HCT116 (cell line): Measurements from ENCODE around the gene ZNHIT2.

Experiments used
- EZH2 ChIP-seq: fragments of 200-600 bp; sonication (generic); IDR thresholded peaks from 2 replicates; pipeline ENCODE4 v1.6.1; 2017; ENCODE audit warnings: antibody characterized with exemption, mixed run types
- POLR2AphosphoS5 ChIP-seq: IDR thresholded peaks from 2 replicates; pipeline ENCODE4 v1.6.1; 2011; ENCODE audit warnings: mild to moderate bottlenecking, low read depth, low read length, moderate library complexity
- RAD21 ChIP-seq: IDR thresholded peaks from 2 replicates; pipeline ENCODE4 v1.6.1; 2012; ENCODE audit warnings: low read depth, mild to moderate bottlenecking
- TF ChIP-seq, protein P1 (sequence below), 3 experiments: fragments of 200-600 bp in 1 of 3; sonication (generic) in 1 of 3; IDR thresholded peaks in 2 of 3; conservative IDR thresholded peaks in 1 of 3; 2 replicates each; pipeline ENCODE4 v1.5.1; 2012 to 2017; ENCODE audit warnings: low read depth in 2 of 3, low read length in 2 of 3, antibody characterized with exemption in 1 of 3, borderline replicate concordance in 1 of 3, control low read depth in 1 of 3, mild to moderate bottlenecking in 1 of 3, mixed read lengths in 1 of 3, mixed run types in 1 of 3, moderate library complexity in 1 of 3; ENCODE audit not compliant: insufficient read depth in 1 of 3
- TF ChIP-seq, protein P2 (sequence below): IDR thresholded peaks from 2 replicates; pipeline ENCODE4 v1.6.1; 2012; ENCODE audit warnings: low read depth

DNA sequence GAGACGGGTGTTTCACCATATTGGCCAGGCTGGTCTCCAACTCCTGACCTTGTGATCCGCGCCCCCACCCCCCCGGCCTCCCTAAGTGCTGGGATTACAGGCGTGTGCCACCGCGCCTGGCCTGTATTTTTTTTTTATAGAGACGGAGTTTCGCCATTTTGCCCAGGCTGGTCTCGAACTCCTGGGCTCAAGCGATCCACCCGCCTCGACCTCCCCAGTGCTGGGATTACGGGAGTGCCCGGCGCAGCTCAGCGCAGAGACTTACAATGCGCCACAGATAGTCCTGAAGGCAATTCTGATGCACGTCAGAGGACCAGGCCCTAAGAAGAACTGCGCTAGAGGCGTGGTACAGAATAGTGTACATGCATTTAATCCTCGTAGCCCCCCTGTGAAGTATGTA, 22.1 kb downstream of the ZNHIT2 start:
- TF ChIP-seq, protein P1, sequence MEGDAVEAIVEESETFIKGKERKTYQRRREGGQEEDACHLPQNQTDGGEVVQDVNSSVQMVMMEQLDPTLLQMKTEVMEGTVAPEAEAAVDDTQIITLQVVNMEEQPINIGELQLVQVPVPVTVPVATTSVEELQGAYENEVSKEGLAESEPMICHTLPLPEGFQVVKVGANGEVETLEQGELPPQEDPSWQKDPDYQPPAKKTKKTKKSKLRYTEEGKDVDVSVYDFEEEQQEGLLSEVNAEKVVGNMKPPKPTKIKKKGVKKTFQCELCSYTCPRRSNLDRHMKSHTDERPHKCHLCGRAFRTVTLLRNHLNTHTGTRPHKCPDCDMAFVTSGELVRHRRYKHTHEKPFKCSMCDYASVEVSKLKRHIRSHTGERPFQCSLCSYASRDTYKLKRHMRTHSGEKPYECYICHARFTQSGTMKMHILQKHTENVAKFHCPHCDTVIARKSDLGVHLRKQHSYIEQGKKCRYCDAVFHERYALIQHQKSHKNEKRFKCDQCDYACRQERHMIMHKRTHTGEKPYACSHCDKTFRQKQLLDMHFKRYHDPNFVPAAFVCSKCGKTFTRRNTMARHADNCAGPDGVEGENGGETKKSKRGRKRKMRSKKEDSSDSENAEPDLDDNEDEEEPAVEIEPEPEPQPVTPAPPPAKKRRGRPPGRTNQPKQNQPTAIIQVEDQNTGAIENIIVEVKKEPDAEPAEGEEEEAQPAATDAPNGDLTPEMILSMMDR (IDR thresholded peaks at IDR 0.05 in 2 of 3, conservative IDR thresholded peaks at IDR 0.05 in 1 of 3; ENCODE audit: borderline replicate concordance in 1 of 3, insufficient read depth in 1 of 3, low read depth in 2 of 3, low read length in 2 of 3): no peak
- TF ChIP-seq, protein P2, sequence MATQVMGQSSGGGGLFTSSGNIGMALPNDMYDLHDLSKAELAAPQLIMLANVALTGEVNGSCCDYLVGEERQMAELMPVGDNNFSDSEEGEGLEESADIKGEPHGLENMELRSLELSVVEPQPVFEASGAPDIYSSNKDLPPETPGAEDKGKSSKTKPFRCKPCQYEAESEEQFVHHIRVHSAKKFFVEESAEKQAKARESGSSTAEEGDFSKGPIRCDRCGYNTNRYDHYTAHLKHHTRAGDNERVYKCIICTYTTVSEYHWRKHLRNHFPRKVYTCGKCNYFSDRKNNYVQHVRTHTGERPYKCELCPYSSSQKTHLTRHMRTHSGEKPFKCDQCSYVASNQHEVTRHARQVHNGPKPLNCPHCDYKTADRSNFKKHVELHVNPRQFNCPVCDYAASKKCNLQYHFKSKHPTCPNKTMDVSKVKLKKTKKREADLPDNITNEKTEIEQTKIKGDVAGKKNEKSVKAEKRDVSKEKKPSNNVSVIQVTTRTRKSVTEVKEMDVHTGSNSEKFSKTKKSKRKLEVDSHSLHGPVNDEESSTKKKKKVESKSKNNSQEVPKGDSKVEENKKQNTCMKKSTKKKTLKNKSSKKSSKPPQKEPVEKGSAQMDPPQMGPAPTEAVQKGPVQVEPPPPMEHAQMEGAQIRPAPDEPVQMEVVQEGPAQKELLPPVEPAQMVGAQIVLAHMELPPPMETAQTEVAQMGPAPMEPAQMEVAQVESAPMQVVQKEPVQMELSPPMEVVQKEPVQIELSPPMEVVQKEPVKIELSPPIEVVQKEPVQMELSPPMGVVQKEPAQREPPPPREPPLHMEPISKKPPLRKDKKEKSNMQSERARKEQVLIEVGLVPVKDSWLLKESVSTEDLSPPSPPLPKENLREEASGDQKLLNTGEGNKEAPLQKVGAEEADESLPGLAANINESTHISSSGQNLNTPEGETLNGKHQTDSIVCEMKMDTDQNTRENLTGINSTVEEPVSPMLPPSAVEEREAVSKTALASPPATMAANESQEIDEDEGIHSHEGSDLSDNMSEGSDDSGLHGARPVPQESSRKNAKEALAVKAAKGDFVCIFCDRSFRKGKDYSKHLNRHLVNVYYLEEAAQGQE: no peak
- TF ChIP-seq EZH2: no peak
- TF ChIP-seq POLR2AphosphoS5: no peak
- TF ChIP-seq RAD21: no peak
